OCI-LY7 (cell line): ENCODE measurements around the gene RNF148.

ENCODE experiments used
- EZH2phosphoT487 ChIP-seq: fragments of 200-600 bp; sonication (generic); IDR thresholded peaks from 2 replicates; pipeline ENCODE4 v1.6.1; 2018; ENCODE audit warnings: low read depth, borderline replicate concordance, mild to moderate bottlenecking, mixed run types, antibody characterized with exemption, low read length, moderate library complexity, mixed read lengths
- TF ChIP-seq, protein P1 (sequence below): fragments of 200-600 bp; sonication (generic); conservative IDR thresholded peaks from 2 replicates; pipeline ENCODE4 v1.5.1; 2014; ENCODE audit warnings: mild to moderate bottlenecking, antibody characterized with exemption, low read length, moderate library complexity, mixed read lengths

- TF ChIP-seq, protein P1, sequence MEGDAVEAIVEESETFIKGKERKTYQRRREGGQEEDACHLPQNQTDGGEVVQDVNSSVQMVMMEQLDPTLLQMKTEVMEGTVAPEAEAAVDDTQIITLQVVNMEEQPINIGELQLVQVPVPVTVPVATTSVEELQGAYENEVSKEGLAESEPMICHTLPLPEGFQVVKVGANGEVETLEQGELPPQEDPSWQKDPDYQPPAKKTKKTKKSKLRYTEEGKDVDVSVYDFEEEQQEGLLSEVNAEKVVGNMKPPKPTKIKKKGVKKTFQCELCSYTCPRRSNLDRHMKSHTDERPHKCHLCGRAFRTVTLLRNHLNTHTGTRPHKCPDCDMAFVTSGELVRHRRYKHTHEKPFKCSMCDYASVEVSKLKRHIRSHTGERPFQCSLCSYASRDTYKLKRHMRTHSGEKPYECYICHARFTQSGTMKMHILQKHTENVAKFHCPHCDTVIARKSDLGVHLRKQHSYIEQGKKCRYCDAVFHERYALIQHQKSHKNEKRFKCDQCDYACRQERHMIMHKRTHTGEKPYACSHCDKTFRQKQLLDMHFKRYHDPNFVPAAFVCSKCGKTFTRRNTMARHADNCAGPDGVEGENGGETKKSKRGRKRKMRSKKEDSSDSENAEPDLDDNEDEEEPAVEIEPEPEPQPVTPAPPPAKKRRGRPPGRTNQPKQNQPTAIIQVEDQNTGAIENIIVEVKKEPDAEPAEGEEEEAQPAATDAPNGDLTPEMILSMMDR, result no peak
- no peak for TF ChIP-seq EZH2phosphoT487
Observed at GRCh38 chr7:122709930-122710646, 7.4 kb upstream of the RNF148 start.
